Measurements from ENCODE around the gene TMEM9. TPM values are rescaled to one million over a fixed set of nuclear protein-coding genes. Genes with fewer than 3 reads are reported as not detected.

Gene TMEM9
- total and polyA plus RNA-seq, 9 of the 15 experiments (the other 6 are each of a cell fraction or from before 2014, with no cell fraction given) = 30.4 to 107 (median 67.6) TPM

DNA sequence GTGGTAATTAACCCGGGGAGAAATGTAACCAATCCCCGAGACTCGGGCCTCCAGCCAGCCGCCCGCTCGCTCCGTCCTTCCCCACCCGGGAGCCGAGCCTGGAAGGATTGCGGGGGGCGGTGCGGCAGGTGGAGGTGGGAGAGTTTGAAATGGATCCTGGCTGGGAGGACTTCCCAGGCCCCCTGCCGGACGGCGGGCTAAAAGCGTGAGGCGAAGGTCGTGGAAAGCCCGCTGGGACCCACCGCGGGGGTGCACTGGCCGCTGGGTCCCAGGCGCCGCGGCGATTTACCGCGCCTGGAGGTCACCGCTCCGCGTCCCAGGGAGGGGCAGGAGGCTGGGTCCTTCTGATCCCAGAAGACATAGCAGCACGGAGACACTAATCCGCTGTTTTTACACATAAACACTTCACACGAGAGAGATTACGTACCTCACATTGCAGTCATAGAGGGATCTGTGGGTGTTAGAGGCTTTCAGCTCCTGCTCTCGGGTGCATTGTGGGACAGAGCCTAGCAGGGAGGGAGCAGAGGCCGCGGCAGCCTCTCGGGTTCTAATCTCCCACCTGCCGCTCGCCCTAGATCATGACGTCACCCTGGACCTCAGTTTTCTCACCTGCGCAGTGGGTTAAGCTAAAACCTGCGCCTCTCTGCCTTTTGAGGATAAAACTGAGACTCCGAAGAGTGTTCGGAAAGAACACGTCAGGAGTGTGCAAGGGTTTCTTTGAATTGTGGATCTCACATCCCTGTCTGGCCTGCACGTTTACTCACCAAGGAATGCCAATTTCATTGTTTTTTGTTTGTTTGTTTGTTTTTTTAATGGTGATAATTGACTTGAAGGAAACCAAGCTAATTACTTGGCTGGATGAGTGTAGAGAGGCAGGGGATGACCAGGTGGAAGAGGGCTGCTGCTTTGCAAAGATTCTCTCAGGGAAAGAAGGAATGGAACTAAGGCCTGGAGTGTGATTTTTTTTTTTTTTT lies 17.1 kb upstream of the TMEM9 start (continued):
- peak; percentile 6; the same call in 1 of the 2 replicates for TF ChIP-seq MGA (IDR thresholded peaks at IDR 0.05)
- peak; percentile 95 for TF ChIP-seq RBFOX2 (IDR thresholded peaks at IDR 0.05; ENCODE audit: low read depth, low read length)
- TF ChIP-seq ATF1 (CRISPR knock-in tag; IDR thresholded peaks at IDR 0.05) = no peak
- peak; percentile 93 for TF ChIP-seq ATF1 (tag; IDR thresholded peaks at IDR 0.05)
- TF ChIP-seq ZFP36 (IDR thresholded peaks at IDR 0.05; ENCODE audit: low read depth, low read length, partially characterized antibody) = no peak
- TF ChIP-seq FIP1L1 (IDR thresholded peaks at IDR 0.05; ENCODE audit: low read depth, low read length, poor library complexity, severe bottlenecking) = no peak
- TF ChIP-seq MTA2 (IDR thresholded peaks at IDR 0.05; ENCODE audit: low read depth) = no peak
- no peak for TF ChIP-seq EZH2 (IDR thresholded peaks at IDR 0.05; ENCODE audit: borderline replicate concordance, low read depth, low read length)
- TF ChIP-seq PHF21A (IDR thresholded peaks at IDR 0.05; ENCODE audit: borderline replicate concordance, low read depth) = no peak
- TF ChIP-seq ZNF175 (CRISPR knock-in tag; IDR thresholded peaks at IDR 0.05; ENCODE audit: low read depth) = no peak
- no peak for TF ChIP-seq HEY1 (CRISPR knock-in tag; IDR thresholded peaks at IDR 0.05; ENCODE audit: borderline replicate concordance)
- peak; percentile 62; the same call in 1 of the 2 replicates for TF ChIP-seq GABPB2 (CRISPR knock-in tag; conservative IDR thresholded peaks at IDR 0.05)
- TF ChIP-seq HES1 (IDR thresholded peaks at IDR 0.05; ENCODE audit: low read depth) = no peak
- TF ChIP-seq HDAC2 (IDR thresholded peaks at IDR 0.05) = peak; percentile 93
- no peak for TF ChIP-seq PRPF4 (IDR thresholded peaks at IDR 0.05; ENCODE audit: insufficient read depth, low read depth, low read length, poor library complexity, severe bottlenecking)
- TF ChIP-seq GABPB1 (CRISPR knock-in tag; IDR thresholded peaks at IDR 0.05) = peak; percentile 10; the same call in 1 of the 2 replicates

All from K562 (cell line).